GM21717 (cell line): ENCODE measurements around the gene SLC25A29.
"Not testable (repeated sequence)": the region's sequence is repeated elsewhere in the genome, so short reads cannot be mapped to it uniquely, and the experiment has no call there.

ENCODE experiments used
- ATAC-seq: cut with Tn5 transposase; IDR thresholded peaks from one replicate; pipeline ENCODE4 v1.9.1; 2021; ENCODE audit warnings: mild to moderate bottlenecking, moderate library complexity; ENCODE audit not compliant: unreplicated experiment

The SLC25A29 gene

GRCh38 chr14:100306101-100306997 lies at the start of gene SLC25A29:
Gene SLC25A29, minus strand, starts transcription at chr14:100306444. Its CDS starts 212 bp downstream, at chr14:100306232.
- ATAC-seq: peak; percentile 81

GRCh38 chr14:100350986-100351385 lies 44.7 kb upstream of the SLC25A29 start:
- no peak for ATAC-seq

DNA sequence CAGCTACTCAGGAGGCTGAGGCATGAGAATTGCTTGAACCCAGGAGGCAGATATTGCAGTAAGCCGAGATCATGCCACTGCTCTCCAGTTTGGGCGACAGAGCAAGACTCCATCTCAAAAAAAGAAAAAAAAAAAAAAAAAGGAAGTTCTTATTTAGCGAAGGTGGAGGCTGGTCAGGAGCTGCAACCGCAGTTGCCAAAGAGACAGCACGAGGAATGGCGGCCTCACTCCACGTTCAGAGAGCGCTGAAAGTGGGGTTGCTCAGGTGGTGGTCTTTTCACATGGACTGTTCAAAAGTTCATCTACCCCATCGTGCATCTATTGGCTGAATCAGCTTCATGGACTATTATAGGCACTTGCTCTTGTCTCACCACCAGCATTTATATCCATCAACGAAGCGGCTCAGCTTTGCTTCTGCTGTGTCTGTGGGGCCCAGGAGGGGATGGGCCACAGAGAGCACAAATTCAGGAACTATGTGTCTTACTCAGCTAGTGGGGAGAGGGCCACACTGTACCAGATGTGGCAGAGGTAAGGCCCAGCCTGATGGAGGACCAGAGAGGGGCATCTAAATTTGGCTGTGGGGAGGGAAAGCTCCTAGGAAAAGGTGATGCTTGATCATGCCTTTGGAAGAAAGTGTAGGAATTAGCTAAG lies 44.2 kb upstream of the SLC25A29 start:
- no peak for ATAC-seq

DNA sequence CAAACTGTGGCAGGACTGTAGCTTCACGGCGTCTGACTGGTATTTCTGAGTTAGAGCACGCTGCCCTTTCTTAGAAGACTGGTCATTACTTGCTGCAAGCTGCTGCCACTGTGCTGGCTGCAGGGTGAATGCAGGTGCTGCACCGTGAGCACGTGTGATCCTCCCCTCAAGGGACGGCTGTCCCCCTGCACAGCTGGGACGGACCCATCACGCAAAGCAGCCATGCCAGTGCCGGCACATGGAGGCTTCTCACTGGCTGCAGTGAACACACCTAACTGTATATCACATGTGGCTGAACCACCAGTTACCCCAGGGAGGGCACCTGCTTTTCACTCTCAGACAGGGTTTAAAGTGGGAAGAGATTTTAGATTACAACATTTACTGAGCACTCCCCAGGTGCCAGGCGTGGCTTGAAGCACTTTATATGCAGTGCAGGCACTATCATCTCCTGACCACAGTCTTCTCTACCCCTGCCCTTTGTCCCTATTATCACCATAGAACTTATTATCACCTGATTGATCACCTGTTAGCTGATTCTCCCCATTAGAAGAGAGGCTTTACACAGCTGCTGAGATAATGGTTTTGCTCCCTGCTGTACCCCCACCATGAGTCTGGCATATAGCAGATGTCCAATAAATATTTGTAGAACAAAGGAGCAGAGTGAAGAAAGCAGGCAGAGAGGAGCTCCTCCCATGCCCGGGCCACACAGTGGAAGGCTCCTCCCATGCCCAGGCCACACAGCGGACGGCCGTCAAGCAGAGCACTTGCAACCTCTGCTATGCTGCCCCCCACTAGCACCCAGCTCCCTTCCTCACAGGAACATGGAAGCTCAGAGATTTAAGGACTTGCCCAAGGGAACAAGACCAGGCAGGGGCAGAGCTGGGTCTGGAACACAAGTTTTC lies 42.8 kb upstream of the SLC25A29 start:
- ATAC-seq: no peak

DNA sequence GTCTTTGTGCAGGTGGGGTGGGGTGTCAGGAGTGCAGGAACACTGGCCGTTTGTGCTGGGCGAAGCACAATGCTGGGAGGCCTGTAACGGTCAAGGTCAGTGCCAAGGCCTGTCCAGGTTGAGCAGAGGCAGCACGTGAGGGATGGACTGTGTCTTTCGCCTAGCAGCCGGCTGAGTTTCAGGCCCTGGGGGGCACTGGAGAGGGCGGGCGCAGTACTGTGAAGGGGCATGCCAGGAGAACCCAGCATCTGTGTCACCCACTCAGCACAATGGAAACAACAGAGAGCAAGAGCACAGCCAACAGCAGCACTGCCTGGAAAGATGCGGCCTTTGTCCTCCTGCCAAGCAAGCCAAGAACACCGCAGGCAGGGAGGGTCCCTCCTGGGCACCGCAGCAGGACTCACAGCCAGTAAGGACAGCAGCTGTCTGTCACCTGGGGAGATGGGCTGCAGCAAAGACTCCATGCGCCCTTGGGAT lies 42.0 kb upstream of the SLC25A29 start:
- no peak for ATAC-seq

- no peak for ATAC-seq
Measured at GRCh38 chr14:100346306-100347091, 40.3 kb upstream of the SLC25A29 start.

- ATAC-seq: no peak
Measured at GRCh38 chr14:100345711-100346110, 39.5 kb upstream of the SLC25A29 start.

- ATAC-seq: not testable (repeated sequence)
Measured at GRCh38 chr14:100344657-100345056, 38.4 kb upstream of the SLC25A29 start.

DNA sequence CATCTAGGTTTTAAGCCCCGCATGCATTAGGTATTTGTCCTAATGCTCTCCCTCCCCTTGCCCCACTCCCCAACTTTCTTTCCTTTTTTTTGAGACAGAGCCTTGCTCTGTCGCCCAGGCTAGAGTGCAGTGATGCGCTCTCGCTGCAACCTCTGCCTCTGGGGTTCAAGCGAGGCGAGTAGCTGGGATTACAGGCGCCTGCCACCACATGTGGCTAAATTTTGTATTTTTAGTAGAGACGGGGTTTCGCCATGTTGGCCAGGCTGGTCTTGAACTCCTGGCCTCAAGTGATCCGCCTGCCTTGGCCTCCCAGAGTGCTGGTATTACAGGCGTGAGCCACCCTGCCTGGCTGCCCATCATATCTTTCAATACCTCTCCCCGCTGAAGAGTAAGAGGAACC lies 36.6 kb upstream of the SLC25A29 start:
- ATAC-seq: not testable (repeated sequence)

- ATAC-seq: no peak
Measured at GRCh38 chr14:100342195-100342594, 36.0 kb upstream of the SLC25A29 start.

GRCh38 chr14:100341301-100342031 lies 35.2 kb upstream of the SLC25A29 start:
- peak; percentile 49 for ATAC-seq

DNA sequence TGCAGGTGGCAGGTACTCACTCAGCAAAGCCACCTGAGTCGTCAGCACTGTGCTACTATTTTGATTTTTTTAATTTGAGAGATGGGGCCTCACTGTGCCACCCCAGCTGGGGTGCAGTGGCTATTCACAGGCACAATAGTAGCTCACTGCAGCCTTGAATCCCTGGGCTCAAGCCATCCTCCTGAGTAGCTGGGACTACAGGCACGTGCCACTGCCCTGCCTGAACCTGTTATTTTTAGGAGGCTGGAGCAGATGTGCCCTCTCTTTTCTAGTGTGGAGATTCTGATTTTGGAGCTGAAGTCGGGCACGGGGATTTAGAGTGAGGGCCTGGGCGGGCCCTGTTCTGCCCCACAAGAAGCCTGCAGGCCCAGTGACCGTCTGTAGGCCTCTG lies 34.2 kb upstream of the SLC25A29 start:
- ATAC-seq: no peak

DNA sequence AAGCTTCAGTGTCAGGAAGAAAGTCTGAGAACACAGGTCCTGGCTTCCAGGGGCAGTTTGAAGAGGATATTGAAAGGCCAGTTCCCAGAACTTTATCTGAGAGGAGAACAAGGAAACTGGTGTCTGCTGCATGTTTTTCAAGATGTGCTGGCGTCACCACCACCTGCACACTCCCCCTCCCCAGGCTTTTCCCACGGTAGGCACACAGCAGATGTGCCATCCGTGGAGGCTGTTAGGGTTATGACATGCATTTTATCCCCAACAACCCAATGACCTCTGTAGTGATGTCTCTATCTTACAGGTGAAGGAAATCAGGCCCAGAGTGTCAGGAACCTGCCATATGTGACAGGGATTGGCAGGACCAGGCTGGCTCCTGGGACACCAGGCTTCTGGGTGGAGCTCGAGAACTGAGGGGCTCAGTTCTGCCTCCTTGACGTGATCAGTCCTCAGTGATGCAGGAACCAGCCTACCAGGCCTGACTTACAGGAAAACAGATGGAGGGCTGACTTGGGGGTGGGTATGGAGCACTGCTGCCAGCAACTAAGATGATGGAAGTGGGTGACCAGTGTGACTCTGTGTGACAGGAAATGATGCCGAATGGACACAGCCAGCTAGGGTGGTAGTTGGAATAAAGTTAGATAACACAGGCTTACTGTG lies 33.6 kb upstream of the SLC25A29 start:
- ATAC-seq: no peak

GRCh38 chr14:100336618-100337530 lies 30.6 kb upstream of the SLC25A29 start:
- no peak for ATAC-seq

GRCh38 chr14:100334904-100335303 lies 28.7 kb upstream of the SLC25A29 start:
- ATAC-seq: no peak

GRCh38 chr14:100333827-100334226 lies 27.6 kb upstream of the SLC25A29 start:
- ATAC-seq: no peak

DNA sequence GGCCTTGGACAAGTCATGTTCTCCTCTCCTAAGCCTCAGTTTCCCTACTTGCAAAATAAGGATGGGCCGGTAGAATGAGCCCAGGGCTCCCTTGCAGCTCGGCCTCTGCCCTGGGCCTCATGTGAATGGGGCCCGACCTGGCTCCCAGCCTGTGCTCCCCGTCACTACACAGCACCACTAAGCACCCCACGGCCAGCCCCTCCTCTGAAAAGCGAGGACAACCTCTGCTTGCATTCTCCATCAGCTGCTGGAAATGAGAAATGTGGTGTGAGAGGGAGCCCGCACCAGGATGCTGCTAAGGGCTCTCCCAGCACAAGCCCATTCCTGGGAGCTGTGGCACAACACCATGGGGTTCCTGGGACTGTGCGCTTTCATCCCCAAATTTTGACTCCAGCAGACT lies 27.1 kb upstream of the SLC25A29 start:
- no peak for ATAC-seq

- peak; percentile 36 for ATAC-seq
Measured at GRCh38 chr14:100332797-100333196, 26.6 kb upstream of the SLC25A29 start.
